Measurements from ENCODE around the gene GNAL.

GNAL gene

GRCh38 chr18:11726556-11726955 lies 37.5 kb downstream of the GNAL start:
- no peak for DNase-seq (ENCODE audit: low spot score)

DNA sequence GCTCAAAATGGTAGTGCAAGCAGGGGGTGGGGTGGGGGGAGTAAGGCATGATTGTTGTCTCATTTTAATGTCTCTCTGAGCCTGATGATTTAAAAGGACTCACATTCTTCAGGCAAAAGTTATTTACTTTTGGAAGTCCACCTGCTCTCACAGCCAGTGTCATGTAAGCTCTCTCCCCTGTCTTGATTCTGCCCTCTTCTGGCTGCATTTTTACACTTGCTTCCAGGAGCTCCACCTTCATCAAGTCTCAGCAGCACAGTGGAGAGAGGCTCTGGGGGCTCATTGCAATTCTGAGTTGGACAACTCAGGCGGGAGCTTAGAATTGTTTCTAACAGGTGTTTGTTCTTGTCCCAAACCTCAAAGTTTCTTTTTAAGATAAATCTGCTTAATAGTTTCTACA lies 39.2 kb downstream of the GNAL start:
- DNase-seq (ENCODE audit: low spot score) = no peak

- no peak for DNase-seq (ENCODE audit: low spot score)
Observed at GRCh38 chr18:11729556-11729955, 40.5 kb downstream of the GNAL start.

DNA sequence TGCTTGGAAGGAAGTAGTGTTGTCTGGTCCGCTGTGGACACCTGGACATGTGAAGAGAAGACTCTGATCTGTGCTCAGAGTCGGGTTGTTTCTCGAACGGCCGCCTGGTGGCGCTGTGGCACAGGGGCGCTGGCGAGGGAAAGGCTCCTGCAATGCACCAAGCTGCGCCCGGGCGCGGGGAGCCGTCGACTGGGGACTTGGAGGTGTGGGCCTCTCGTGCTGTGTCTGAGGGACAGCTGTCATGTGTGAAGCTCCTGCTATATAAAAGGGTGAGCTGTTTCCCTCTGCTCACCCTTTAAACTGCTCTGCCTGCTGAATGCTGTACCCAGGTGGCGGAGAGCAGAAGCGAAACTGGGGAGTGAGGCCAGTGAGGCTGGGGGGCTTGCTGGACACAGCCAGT lies 44.0 kb downstream of the GNAL start:
- peak; percentile 85 for DNase-seq (ENCODE audit: low spot score)

- DNase-seq (ENCODE audit: low spot score) = no peak
Observed at GRCh38 chr18:11736656-11737055, 47.6 kb downstream of the GNAL start.

GRCh38 chr18:11739893-11740292 lies 50.8 kb downstream of the GNAL start:
- DNase-seq (ENCODE audit: low spot score) = no peak

GRCh38 chr18:11740461-11740860 lies 51.4 kb downstream of the GNAL start:
- no peak for DNase-seq (ENCODE audit: low spot score)

GRCh38 chr18:11741505-11742145 lies 52.6 kb downstream of the GNAL start:
- no peak for DNase-seq (ENCODE audit: low spot score)

GRCh38 chr18:11745521-11745920 lies 56.5 kb downstream of the GNAL start:
- no peak for DNase-seq (ENCODE audit: low spot score)

GRCh38 chr18:11747286-11747685 lies 58.2 kb downstream of the GNAL start:
- DNase-seq (ENCODE audit: low spot score) = no peak

DNA sequence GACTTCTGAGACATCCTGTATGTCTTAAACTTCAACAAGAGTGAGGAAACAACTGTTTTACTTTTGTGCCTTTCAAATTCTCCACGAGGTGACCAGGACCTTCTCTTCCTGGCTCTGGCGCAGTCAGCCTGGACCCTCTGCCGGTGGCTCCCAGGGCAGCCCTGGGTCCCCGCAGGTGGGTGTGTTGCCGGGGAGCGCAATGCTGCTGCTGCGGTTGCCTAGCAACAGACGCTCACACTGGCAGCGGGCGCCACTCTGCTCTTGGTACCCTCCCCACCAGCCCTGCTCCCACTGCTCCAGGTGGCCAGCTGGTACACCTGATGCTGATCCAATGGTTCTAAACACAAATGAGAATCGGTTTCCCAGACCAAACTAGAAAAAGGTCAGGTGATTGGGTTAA lies 58.7 kb downstream of the GNAL start:
- DNase-seq (ENCODE audit: low spot score) = no peak

GRCh38 chr18:11749305-11749704 lies 60.2 kb downstream of the GNAL start:
- no peak for DNase-seq (ENCODE audit: low spot score)

DNA sequence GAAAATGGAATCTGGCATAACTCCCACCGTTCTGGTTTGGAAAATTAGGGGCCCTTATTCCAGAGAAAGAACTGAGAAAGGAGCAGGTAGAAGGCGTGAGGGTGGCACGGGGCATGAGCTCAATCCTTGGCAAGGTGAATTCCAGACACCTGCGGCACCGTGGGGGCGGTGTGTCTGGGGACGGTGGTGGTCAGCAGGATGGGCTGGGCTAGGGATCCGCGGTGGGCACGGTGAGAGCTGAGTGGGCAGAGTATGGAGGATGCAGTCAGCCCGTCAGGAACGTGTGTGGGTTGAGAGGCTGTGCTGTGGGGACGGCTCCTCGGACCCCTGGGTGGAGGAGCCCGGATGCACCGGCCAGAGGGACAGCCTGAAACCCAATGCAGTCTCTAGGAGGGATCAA lies 61.1 kb downstream of the GNAL start:
- no peak for DNase-seq (ENCODE audit: low spot score)

DNA sequence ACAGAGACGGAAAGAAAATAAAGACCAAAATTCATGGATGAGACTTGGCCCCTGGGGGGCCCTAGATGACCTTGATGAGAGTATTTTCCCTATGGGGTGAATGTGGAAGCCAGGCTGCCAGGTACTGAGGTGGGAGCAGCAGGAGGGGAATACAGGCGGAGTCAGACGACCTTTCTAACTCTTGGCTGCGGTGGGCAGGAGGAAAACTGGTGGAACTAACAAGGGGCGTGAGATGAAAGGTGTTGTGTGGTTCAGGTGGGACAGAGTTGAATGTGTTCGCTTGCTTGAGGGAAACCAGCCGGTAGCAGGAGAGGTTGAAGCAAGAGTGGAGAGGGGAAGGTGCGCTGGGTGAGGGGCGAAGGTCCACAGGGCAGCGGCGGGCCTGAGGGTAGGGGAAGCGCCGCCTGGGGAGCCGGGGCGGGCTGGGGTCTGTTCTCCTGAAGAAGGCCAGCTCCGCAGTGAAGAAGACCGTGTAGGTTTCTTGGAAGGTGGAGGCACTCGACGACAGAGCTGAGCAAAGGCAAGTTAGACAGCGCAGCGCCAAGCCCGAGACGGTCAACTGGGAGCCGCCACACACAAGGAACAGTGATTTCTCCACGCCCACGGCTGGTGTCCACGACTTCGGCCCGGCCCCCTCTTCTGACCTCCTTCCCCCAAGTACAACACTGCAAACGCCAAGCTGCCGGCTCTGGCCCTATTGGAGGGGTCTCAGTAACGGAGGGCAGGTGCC lies 61.7 kb downstream of the GNAL start:
- no peak for DNase-seq (ENCODE audit: low spot score)

GRCh38 chr18:11751341-11752115 lies 62.5 kb downstream of the GNAL start:
- DNase-seq (ENCODE audit: low spot score) = no peak

GRCh38 chr18:11752116-11752911 lies 63.2 kb downstream of the GNAL start:
- no peak for DNase-seq (ENCODE audit: low spot score)

- no peak for DNase-seq (ENCODE audit: low spot score)
Observed at GRCh38 chr18:11754979-11755378, 65.9 kb downstream of the GNAL start.

DNA sequence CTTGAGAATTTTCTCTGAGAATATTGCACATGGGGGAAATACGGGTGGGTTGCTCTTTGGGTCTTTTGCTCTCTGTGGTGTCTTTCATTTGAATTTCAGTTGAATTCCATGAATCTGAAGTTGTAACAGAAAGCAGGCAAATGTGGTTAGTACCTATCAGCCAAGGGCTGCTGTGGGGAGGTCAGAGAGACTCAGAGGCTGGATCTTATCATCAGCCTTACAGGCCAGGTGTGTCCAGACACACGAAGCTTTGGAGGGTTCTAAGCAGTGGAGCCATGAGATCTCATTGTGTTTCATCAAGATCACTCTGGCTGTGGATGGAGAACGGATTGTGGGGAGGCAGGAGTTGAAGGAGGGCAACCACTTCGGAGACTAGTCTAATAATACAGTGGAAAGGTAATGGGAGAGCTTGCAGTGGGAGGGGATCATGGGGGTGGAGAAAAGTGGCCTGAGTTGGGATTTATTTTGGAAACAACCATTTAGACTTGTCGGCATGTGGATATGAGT lies 68.1 kb downstream of the GNAL start:
- no peak for DNase-seq (ENCODE audit: low spot score)

GRCh38 chr18:11759456-11759855 lies 70.4 kb downstream of the GNAL start:
- no peak for DNase-seq (ENCODE audit: low spot score)

DNA sequence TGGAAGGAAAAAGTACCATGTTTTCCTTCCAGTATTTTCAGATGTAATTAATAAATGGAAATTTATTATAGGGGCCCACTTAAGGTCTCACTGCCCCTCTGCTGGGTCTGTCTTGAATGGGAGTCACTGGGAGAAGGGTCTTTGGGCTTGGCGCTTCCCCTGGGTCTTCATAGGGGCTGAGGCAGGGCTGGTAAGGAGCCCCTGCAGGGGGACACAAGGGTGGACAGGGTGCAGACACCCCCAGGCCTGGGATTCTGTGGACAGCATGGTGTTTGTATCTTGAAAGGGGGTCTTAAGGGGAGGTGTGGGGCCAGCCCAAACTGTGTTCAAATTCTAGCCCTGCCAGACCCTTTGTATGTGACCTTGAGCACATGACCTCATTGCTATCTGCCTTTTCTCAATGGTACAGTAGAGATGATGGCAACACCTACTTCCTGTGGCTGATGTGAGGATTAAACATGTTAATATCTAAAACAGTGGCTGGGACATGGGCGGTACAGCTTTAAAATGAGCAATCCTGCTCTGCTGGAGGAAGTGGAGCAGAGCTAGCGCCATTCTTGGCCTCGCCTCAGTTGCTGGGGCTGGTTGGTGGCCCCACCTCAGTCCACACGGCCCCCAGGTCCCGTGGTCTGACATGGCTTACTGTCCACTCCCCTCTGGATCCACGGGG lies 71.6 kb downstream of the GNAL start:
- DNase-seq (ENCODE audit: low spot score) = no peak

- no peak for DNase-seq (ENCODE audit: low spot score)
Observed at GRCh38 chr18:11761553-11761952, 72.5 kb downstream of the GNAL start.

GRCh38 chr18:11762429-11762828 lies 73.4 kb downstream of the GNAL start:
- DNase-seq (ENCODE audit: low spot score) = no peak

Measured in AG08396 (cell line).